ENCODE data around the gene NEDD4L.
A peak's percentile ranks its signal among the peaks of the same experiment; 100 is the strongest.

NEDD4L gene

GRCh38 chr18:58391932-58392323 lies 347.9 kb downstream of the NEDD4L start:
- Mint-ChIP-seq H3K27me3 (ENCODE audit: low read depth) (no peaks in the 10 kb centered on the region), H3K4me3 (no peak overlapping the region), H3K4me1 (ENCODE audit: low read depth) (no peaks in the 10 kb centered on the region), H3K36me3 (ENCODE audit: low read depth) (no peaks in the 10 kb centered on the region), H3K27ac (no peak overlapping the region), H3K9me3 (no peaks in the 10 kb centered on the region)
- no peak for DNase-seq (ENCODE audit: low spot score)

- no peak overlapping the region for H3K27ac Mint-ChIP-seq
Measured at GRCh38 chr18:58392324-58393000, 348.4 kb downstream of the NEDD4L start.

GRCh38 chr18:58393295-58393694 lies 349.3 kb downstream of the NEDD4L start:
- Mint-ChIP-seq H3K4me1 (ENCODE audit: low read depth) (no peaks in the 10 kb centered on the region), H3K4me3 (no peak overlapping the region), H3K27me3 (ENCODE audit: low read depth) (no peaks in the 10 kb centered on the region), H3K36me3 (ENCODE audit: low read depth) (no peaks in the 10 kb centered on the region), H3K27ac (no peak overlapping the region), H3K9me3 (no peaks in the 10 kb centered on the region)
- no peak for DNase-seq (ENCODE audit: low spot score)

More at GRCh38 chr18:58392324-58393000, 348.4 kb downstream of the NEDD4L start:
- Mint-ChIP-seq H3K4me1 (ENCODE audit: low read depth) (no peaks in the 10 kb centered on the region), H3K27me3 (ENCODE audit: low read depth) (no peaks in the 10 kb centered on the region), H3K9me3 (no peaks in the 10 kb centered on the region), H3K36me3 (ENCODE audit: low read depth) (no peaks in the 10 kb centered on the region), H3K4me3 (no peak overlapping the region)
- DNase-seq (ENCODE audit: low spot score), result no peak

GRCh38 chr18:58394046-58394445 lies 350.0 kb downstream of the NEDD4L start:
- Mint-ChIP-seq H3K4me3 (no peak overlapping the region), H3K36me3 (ENCODE audit: low read depth) (no peaks in the 10 kb centered on the region), H3K27ac (no peak overlapping the region), H3K4me1 (ENCODE audit: low read depth) (no peaks in the 10 kb centered on the region), H3K27me3 (ENCODE audit: low read depth) (no peaks in the 10 kb centered on the region), H3K9me3 (no peaks in the 10 kb centered on the region)
- no peak for DNase-seq (ENCODE audit: low spot score)

- no peak overlapping the region for H3K27ac Mint-ChIP-seq
- no peaks in the 10 kb centered on the region for H3K9me3 Mint-ChIP-seq
- no peaks in the 10 kb centered on the region for H3K36me3 Mint-ChIP-seq (ENCODE audit: low read depth)
- no peak overlapping the region for H3K4me3 Mint-ChIP-seq
- H3K27me3 Mint-ChIP-seq (ENCODE audit: low read depth), result no peaks in the 10 kb centered on the region
- H3K4me1 Mint-ChIP-seq (ENCODE audit: low read depth), result no peaks in the 10 kb centered on the region
- no peak for DNase-seq (ENCODE audit: low spot score)
Measured at GRCh38 chr18:58394602-58395425, 350.8 kb downstream of the NEDD4L start.

- Mint-ChIP-seq H3K27me3 (ENCODE audit: low read depth) (no peaks in the 10 kb centered on the region), H3K27ac (no peak overlapping the region), H3K4me3 (no peak overlapping the region), H3K4me1 (ENCODE audit: low read depth) (peaks cover 3% of the 10 kb centered on the region), H3K36me3 (ENCODE audit: low read depth) (no peaks in the 10 kb centered on the region), H3K9me3 (no peaks in the 10 kb centered on the region)
- DNase-seq (ENCODE audit: low spot score), result no peak
Measured at GRCh38 chr18:58396144-58396543, 352.1 kb downstream of the NEDD4L start.

GRCh38 chr18:58396966-58397365 lies 352.9 kb downstream of the NEDD4L start:
- Mint-ChIP-seq H3K4me3 (no peak overlapping the region), H3K36me3 (ENCODE audit: low read depth) (no peaks in the 10 kb centered on the region), H3K9me3 (no peaks in the 10 kb centered on the region), H3K27ac (no peak overlapping the region), H3K4me1 (ENCODE audit: low read depth) (peaks cover 5% of the 10 kb centered on the region), H3K27me3 (ENCODE audit: low read depth) (no peaks in the 10 kb centered on the region)
- DNase-seq (ENCODE audit: low spot score), result no peak

- H3K27me3 Mint-ChIP-seq (ENCODE audit: low read depth), result no peaks in the 10 kb centered on the region
- H3K9me3 Mint-ChIP-seq, result no peaks in the 10 kb centered on the region
- H3K4me3 Mint-ChIP-seq, result no peak overlapping the region
- no peaks in the 10 kb centered on the region for H3K36me3 Mint-ChIP-seq (ENCODE audit: low read depth)
- no peak for DNase-seq (ENCODE audit: low spot score)
- peaks cover 5% of the 10 kb centered on the region for H3K4me1 Mint-ChIP-seq (ENCODE audit: low read depth)
- no peak overlapping the region for H3K27ac Mint-ChIP-seq
Measured at GRCh38 chr18:58397385-58398132, 353.5 kb downstream of the NEDD4L start.

GRCh38 chr18:58398648-58399398 lies 354.8 kb downstream of the NEDD4L start:
- H3K27me3 Mint-ChIP-seq (ENCODE audit: low read depth), result no peaks in the 10 kb centered on the region
- H3K4me1 Mint-ChIP-seq (ENCODE audit: low read depth), result peaks cover 5% of the 10 kb centered on the region
- no peaks in the 10 kb centered on the region for H3K36me3 Mint-ChIP-seq (ENCODE audit: low read depth)
- no peak for DNase-seq (ENCODE audit: low spot score)
- H3K27ac Mint-ChIP-seq, result no peak overlapping the region
- no peak overlapping the region for H3K4me3 Mint-ChIP-seq
- no peaks in the 10 kb centered on the region for H3K9me3 Mint-ChIP-seq

GRCh38 chr18:58400331-58400870 lies 356.4 kb downstream of the NEDD4L start:
- H3K27ac Mint-ChIP-seq, result peak overlapping the region; percentile 43
- H3K36me3 Mint-ChIP-seq (ENCODE audit: low read depth), result no peaks in the 10 kb centered on the region
- H3K9me3 Mint-ChIP-seq, result no peaks in the 10 kb centered on the region
- H3K27me3 Mint-ChIP-seq (ENCODE audit: low read depth), result no peaks in the 10 kb centered on the region
- peaks cover 5% of the 10 kb centered on the region for H3K4me1 Mint-ChIP-seq (ENCODE audit: low read depth)
- H3K4me3 Mint-ChIP-seq, result no peak overlapping the region
- peak; percentile 14 for DNase-seq (ENCODE audit: low spot score)

GRCh38 chr18:58401191-58401590 lies 357.2 kb downstream of the NEDD4L start:
- no peak for DNase-seq (ENCODE audit: low spot score)
- H3K27ac Mint-ChIP-seq, result peak overlapping the region; percentile 17
- H3K9me3 Mint-ChIP-seq, result no peaks in the 10 kb centered on the region
- H3K4me1 Mint-ChIP-seq (ENCODE audit: low read depth), result peaks cover 5% of the 10 kb centered on the region
- no peaks in the 10 kb centered on the region for H3K36me3 Mint-ChIP-seq (ENCODE audit: low read depth)
- no peaks in the 10 kb centered on the region for H3K27me3 Mint-ChIP-seq (ENCODE audit: low read depth)
- H3K4me3 Mint-ChIP-seq, result no peak overlapping the region

GRCh38 chr18:58402247-58402646 lies 358.2 kb downstream of the NEDD4L start:
- peaks cover 5% of the 10 kb centered on the region for H3K4me1 Mint-ChIP-seq (ENCODE audit: low read depth)
- no peak overlapping the region for H3K27ac Mint-ChIP-seq
- DNase-seq (ENCODE audit: low spot score), result no peak
- no peak overlapping the region for H3K4me3 Mint-ChIP-seq
- H3K9me3 Mint-ChIP-seq, result no peaks in the 10 kb centered on the region
- no peaks in the 10 kb centered on the region for H3K36me3 Mint-ChIP-seq (ENCODE audit: low read depth)
- no peaks in the 10 kb centered on the region for H3K27me3 Mint-ChIP-seq (ENCODE audit: low read depth)

GRCh38 chr18:58402951-58403702 lies 359.1 kb downstream of the NEDD4L start:
- no peaks in the 10 kb centered on the region for H3K36me3 Mint-ChIP-seq (ENCODE audit: low read depth)
- no peak overlapping the region for H3K27ac Mint-ChIP-seq
- no peak for DNase-seq (ENCODE audit: low spot score)
- H3K4me1 Mint-ChIP-seq (ENCODE audit: low read depth), result peaks cover 5% of the 10 kb centered on the region
- H3K9me3 Mint-ChIP-seq, result no peaks in the 10 kb centered on the region
- no peaks in the 10 kb centered on the region for H3K27me3 Mint-ChIP-seq (ENCODE audit: low read depth)
- H3K4me3 Mint-ChIP-seq, result no peak overlapping the region
